ENCODE data around the gene OTUD4. TPM values are rescaled to one million over a fixed set of nuclear protein-coding genes. Genes with fewer than 3 reads are reported as not detected.

OTUD4 gene
- total and polyA plus RNA-seq, 2 experiments from 2014 or later: 15.7 to 16.1 TPM

DNA sequence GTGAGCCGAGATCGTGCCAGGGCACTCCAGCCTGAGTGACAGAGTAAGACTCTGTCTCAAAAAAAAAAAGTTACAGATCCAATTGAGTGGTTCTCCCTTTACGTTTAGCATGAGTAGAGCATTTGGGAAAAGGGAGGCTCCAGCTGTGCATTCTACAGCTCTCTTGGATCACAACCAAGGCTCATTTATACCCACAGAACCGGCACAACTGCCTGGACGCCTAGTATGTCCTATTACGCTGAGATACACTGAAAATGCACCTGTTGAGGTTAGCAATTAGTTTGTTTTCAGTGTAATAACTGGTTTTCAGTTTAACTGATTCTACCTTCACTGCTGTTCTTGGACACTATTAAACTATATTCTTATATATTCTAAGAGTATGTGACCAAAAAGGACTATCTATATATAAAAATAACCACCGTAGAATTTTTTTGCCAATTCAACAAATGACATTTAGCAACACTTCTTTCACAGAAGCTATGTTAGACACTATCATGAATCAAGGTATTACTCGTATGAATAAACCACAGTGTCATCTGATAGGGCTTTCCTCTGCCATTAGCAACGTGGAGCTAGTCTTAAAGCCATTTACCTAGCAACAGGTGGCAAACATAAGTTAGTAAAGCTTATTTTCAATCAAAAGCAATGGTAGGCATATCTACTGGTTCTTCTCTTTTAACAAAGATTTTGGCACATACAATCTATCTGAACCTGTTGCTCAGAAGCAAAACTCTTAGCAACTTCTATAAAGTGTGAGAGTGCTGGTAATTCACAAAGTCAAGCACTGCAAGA lies 3.6 kb downstream of the OTUD4 start:
- in situ Hi-C loops (cut with MboI): no loop called here
- peaks cover 30% of the 10 kb centered on the region for H3F3A ChIP-seq (ENCODE audit: insufficient read depth)
- H4K20me1 ChIP-seq (ENCODE audit: insufficient read depth): 0 out of 2 replicates have a peak, but pooled peaks cover 4% of the 10 kb centered on the region
- no peaks in the 10 kb centered on the region for H3K9me2 ChIP-seq (ENCODE audit: insufficient read depth)
- no peak overlapping the region for H2AFZ ChIP-seq
- H3K36me3 ChIP-seq (ENCODE audit: low read depth): no peaks in the 10 kb centered on the region
- H3K9ac ChIP-seq: peak overlapping the region; percentile 91
- peak overlapping the region; percentile 87 for H3K4me3 ChIP-seq
- no peaks in the 10 kb centered on the region for H3K27me3 ChIP-seq (replicated peaks; ENCODE audit: insufficient read depth)
- no peaks in the 10 kb centered on the region for H3K9me3 ChIP-seq (ENCODE audit: low read depth)
- peak overlapping the region; percentile 98 for H3K4me2 ChIP-seq (ENCODE audit: unreplicated experiment)
- TF ChIP-seq EZH2 (IDR thresholded peaks at IDR 0.05; ENCODE audit: insufficient read depth, poor library complexity, severe bottlenecking) (no peak), EZH2phosphoT487 (IDR thresholded peaks at IDR 0.05; ENCODE audit: insufficient read depth, low read depth) (no peak)
- H3K27ac ChIP-seq: peak overlapping the region; percentile 89
- DNase-seq: peak; percentile 27
- H3K79me2 ChIP-seq (ENCODE audit: insufficient read depth): peaks cover 77% of the 10 kb centered on the region
- WGBS, 2 experiments (ENCODE audit: low coverage in 1 of 2, low lambda C conversion rate in 2 of 2, missing lambda C conversion rate in 2 of 2): 73 to 74% methylated on average over 9 of the region's 9 CpGs
- peaks cover 20% of the 10 kb centered on the region for H3K4me1 ChIP-seq (ENCODE audit: insufficient read depth)

DNA sequence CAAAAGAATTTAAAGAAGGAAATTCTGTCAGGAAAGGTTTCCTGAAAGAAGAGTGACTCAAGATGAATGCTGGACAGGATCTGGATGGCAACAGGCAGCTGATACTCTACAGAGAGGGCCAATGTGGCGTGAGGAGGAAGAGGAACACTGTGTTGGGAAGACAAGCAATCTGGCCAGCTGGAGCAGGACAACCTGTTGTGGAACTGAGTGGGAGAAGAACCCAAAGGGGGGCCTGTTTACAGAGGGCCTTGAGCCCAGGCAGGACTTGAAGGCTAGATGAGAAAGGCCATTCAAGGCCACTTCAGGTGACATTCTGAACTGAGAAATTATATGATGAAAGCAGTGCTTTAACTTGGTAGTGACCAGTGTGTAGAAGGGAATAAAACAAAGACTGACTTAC lies 8.5 kb downstream of the OTUD4 start:
- in situ Hi-C loops (cut with MboI): no loop called here
- peaks cover 22% of the 10 kb centered on the region; the same call in 1 of the 2 replicates for H3K36me3 ChIP-seq (ENCODE audit: low read depth)
- H3K79me2 ChIP-seq (ENCODE audit: insufficient read depth): peaks cover 100% of the 10 kb centered on the region
- no peak overlapping the region for H3K4me2 ChIP-seq (ENCODE audit: unreplicated experiment)
- DNase-seq: no peak
- H3F3A ChIP-seq (ENCODE audit: insufficient read depth): peaks cover 14% of the 10 kb centered on the region
- 0 out of 2 replicates have a peak, but pooled peaks cover 4% of the 10 kb centered on the region for H4K20me1 ChIP-seq (ENCODE audit: insufficient read depth)
- H3K4me3 ChIP-seq: no peak overlapping the region
- H3K9me2 ChIP-seq (ENCODE audit: insufficient read depth): no peaks in the 10 kb centered on the region; the same call in 1 of the 2 replicates
- H2AFZ ChIP-seq: no peak overlapping the region
- WGBS, 2 experiments (ENCODE audit: low coverage in 1 of 2, low lambda C conversion rate in 2 of 2, missing lambda C conversion rate in 2 of 2): 96 to 100% methylated on average over 1 of the region's 1 CpG
- H3K4me1 ChIP-seq (ENCODE audit: insufficient read depth): peaks cover 10% of the 10 kb centered on the region
- H3K9me3 ChIP-seq (ENCODE audit: low read depth): no peaks in the 10 kb centered on the region
- H3K9ac ChIP-seq: no peak overlapping the region
- H3K27me3 ChIP-seq (replicated peaks; ENCODE audit: insufficient read depth): no peaks in the 10 kb centered on the region
- H3K27ac ChIP-seq: no peak overlapping the region
- TF ChIP-seq EZH2phosphoT487 (IDR thresholded peaks at IDR 0.05; ENCODE audit: insufficient read depth, low read depth): no peak
- no peak for TF ChIP-seq EZH2 (IDR thresholded peaks at IDR 0.05; ENCODE audit: insufficient read depth, poor library complexity, severe bottlenecking)

DNA sequence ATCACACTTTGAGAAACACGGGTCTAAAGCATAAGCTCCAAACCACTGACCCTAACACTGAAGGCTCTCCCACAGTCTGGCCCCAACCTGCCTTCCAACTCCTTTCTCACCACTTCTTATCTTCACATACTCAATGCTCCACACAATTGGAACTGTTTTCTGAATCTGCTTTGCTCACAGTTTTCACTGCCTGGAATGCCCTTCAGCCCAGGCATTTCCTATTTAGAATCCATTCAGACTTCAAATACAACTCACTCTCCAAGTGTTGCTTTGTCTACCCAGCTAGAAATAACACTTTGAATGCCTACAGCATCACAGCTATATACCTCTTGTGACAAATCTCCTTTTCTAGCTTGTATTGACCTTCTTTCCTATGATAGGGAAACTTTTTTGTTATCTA lies 10.2 kb downstream of the OTUD4 start:
- 95 to 100% methylated on average over 1 of the region's 1 CpG for WGBS, 2 experiments (ENCODE audit: low coverage in 1 of 2, low lambda C conversion rate in 2 of 2, missing lambda C conversion rate in 2 of 2)
- Histone ChIP-seq H3K9me3 (ENCODE audit: low read depth) (no peaks in the 10 kb centered on the region), H3K4me2 (ENCODE audit: unreplicated experiment) (no peak overlapping the region), H3K79me2 (ENCODE audit: insufficient read depth) (peaks cover 100% of the 10 kb centered on the region), H3F3A (ENCODE audit: insufficient read depth) (0 out of 2 replicates have a peak, but pooled peaks cover 8% of the 10 kb centered on the region), H3K9me2 (ENCODE audit: insufficient read depth) (no peaks in the 10 kb centered on the region; the same call in 1 of the 2 replicates), H2AFZ (no peak overlapping the region), H4K20me1 (ENCODE audit: insufficient read depth) (0 out of 2 replicates have a peak, but pooled peaks cover 4% of the 10 kb centered on the region), H3K9ac (no peak overlapping the region), H3K36me3 (ENCODE audit: low read depth) (peaks cover 22% of the 10 kb centered on the region; the same call in 1 of the 2 replicates), H3K27ac (no peak overlapping the region), H3K27me3 (replicated peaks; ENCODE audit: insufficient read depth) (no peaks in the 10 kb centered on the region), H3K4me1 (ENCODE audit: insufficient read depth) (no peaks in the 10 kb centered on the region), H3K4me3 (no peak overlapping the region)
- TF ChIP-seq EZH2 (IDR thresholded peaks at IDR 0.05; ENCODE audit: insufficient read depth, poor library complexity, severe bottlenecking) (no peak), EZH2phosphoT487 (IDR thresholded peaks at IDR 0.05; ENCODE audit: insufficient read depth, low read depth) (no peak)
- DNase-seq: no peak
- in situ Hi-C loops (cut with MboI): no loop called here

DNA sequence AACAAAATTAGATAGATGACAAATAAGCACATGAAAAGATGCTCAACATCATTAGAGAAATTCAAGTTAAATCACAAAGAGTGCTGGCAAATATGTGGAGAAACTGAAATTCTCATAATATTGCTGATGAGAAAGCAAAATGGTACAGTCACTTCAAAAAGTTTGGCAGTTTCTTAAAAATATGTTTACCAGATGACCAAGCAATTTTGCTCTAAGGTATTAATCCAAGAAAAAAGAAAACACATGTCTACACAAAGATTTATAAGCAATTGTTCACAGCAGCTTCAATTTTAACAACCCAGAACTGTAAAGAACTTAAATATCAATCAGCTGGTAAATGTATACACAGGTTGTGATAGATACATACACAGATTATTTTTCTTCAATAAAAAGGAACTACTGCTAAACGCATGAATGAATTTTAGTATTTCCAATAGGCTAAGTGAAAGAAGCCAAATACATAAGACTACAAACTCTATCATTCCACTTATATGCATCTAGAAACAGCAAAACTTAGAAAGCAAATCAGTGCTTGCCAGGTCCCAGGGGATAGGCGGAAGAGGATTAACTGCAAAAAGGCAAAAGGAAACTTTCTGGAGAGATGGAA lies 11.7 kb downstream of the OTUD4 start:
- Histone ChIP-seq H3K4me2 (ENCODE audit: unreplicated experiment) (no peak overlapping the region), H3K79me2 (ENCODE audit: insufficient read depth) (peaks cover 88% of the 10 kb centered on the region), H3K4me3 (no peak overlapping the region), H3K9ac (no peak overlapping the region), H3F3A (ENCODE audit: insufficient read depth) (0 out of 2 replicates have a peak, but pooled peaks cover 8% of the 10 kb centered on the region), H3K9me2 (ENCODE audit: insufficient read depth) (no peaks in the 10 kb centered on the region; the same call in 1 of the 2 replicates), H3K9me3 (ENCODE audit: low read depth) (no peaks in the 10 kb centered on the region), H4K20me1 (ENCODE audit: insufficient read depth) (no peaks in the 10 kb centered on the region), H3K36me3 (ENCODE audit: low read depth) (peaks cover 28% of the 10 kb centered on the region; the same call in 1 of the 2 replicates), H3K4me1 (ENCODE audit: insufficient read depth) (no peaks in the 10 kb centered on the region), H2AFZ (no peak overlapping the region), H3K27me3 (replicated peaks; ENCODE audit: insufficient read depth) (no peaks in the 10 kb centered on the region), H3K27ac (no peak overlapping the region)
- in situ Hi-C loops (cut with MboI): no loop called here
- no peak for DNase-seq
- WGBS, 2 experiments (ENCODE audit: low coverage in 1 of 2, low lambda C conversion rate in 2 of 2, missing lambda C conversion rate in 2 of 2): 96 to 98% methylated on average over 2 of the region's 2 CpGs
- TF ChIP-seq EZH2 (IDR thresholded peaks at IDR 0.05; ENCODE audit: insufficient read depth, poor library complexity, severe bottlenecking): no peak
- no peak for TF ChIP-seq EZH2phosphoT487 (IDR thresholded peaks at IDR 0.05; ENCODE audit: insufficient read depth, low read depth)

Measured in GM23248 (cell line).